ENCODE data around the gene GIN1.
"Not testable (repeated sequence)": the region's sequence is repeated elsewhere in the genome, so short reads cannot be mapped to it uniquely, and the experiment has no call there.

Gene GIN1, protein sequence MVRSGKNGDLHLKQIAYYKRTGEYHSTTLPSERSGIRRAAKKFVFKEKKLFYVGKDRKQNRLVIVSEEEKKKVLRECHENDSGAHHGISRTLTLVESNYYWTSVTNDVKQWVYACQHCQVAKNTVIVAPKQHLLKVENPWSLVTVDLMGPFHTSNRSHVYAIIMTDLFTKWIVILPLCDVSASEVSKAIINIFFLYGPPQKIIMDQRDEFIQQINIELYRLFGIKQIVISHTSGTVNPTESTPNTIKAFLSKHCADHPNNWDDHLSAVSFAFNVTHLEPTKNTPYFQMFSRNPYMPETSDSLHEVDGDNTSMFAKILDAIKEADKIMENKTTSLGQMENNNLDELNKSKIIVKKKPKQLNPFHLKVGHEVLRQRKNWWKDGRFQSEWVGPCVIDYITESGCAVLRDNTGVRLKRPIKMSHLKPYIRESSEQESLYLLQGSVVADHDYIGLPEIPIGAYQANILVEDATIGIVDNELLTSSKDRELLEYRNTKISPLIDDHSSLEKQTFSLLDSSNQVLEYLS

DNA sequence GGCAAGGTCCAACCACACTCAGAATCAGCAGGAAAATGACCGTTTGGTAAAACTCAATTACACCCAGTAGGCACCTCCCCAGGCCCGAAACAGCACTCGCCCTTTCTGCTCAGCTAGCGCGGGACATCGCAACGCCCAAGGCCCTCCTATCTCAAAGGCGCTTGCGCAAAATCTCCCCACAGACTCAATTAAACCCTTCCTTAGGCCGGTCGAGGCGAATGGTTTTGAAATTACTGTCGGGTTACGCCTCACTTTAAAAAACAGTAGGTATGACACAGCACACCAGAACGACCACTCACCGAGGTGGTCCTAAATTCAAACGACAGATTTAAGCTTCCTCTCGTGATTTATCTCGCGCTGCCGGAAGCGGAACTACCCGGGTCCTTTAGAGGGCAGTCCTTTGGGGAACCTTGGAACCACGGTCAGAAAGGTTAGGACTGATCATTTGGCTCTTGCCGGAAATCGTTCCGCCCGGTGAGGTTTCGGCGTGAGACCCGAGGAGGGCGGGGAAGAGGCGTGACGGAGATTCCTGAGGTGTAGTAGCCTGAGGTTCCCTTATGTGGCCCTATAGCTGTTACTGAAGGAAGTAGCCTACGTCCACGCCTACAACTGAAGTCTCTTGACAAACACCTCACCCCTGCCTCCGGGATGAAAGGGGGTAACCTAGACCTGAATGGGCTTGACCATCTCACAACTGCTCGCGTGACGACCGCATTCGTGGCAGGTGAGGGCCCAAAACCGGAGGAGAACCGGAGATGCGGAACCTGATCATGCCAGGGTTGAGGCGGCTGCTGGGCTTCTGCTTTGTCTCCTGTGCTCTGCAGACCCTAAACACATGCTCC, at the start of gene GIN1, which contains the start of gene PPIP5K2:
TSS of gene GIN1 (minus strand) at position 374 of the 842 bp plus-strand sequence. CDS start 11,431 bp downstream, outside the sequence.
TSS of gene PPIP5K2 (plus strand) at position 537 of the 842 bp plus-strand sequence. CDS start 9,289 bp downstream, outside the sequence.
- peak; percentile 99 for DNase-seq

DNA sequence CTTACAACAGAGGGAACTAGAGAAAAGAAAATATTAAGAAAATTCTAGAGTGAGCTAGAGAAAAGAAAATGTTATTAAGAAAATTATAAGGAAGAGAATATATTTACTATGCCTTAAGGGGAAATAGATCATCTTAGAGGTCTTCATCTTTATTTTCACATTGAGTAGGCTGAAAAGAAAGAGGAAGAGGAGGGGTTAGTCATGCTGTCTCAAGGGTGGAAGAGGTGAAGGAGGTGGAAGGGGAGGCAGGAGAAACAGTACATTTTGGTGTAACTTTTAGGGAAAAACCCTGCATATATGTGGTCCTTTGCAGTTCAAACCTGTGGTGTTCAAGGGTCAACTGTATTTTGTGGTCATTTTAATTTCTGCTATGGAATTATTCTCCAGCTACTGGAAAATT, 46.8 kb upstream of the GIN1 start:
- no peak for DNase-seq

DNA sequence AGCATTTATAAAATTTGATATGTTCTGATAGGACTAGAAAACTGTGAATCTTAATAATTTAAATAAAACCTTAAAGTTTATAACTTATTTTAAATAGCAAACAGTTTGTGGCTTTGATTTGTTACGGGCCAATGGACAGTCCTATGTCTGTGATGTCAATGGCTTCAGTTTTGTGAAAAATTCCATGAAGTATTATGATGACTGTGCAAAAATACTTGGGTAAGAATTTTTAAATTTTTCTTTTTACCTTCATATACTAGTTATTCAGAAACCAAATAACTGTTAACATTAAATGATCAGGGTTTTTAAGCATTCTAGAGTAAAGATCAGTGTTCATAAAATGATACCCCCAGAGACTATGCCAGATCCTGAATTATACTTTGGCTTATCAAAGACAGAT, 31.2 kb upstream of the GIN1 start:
- DNase-seq, result no peak

DNA sequence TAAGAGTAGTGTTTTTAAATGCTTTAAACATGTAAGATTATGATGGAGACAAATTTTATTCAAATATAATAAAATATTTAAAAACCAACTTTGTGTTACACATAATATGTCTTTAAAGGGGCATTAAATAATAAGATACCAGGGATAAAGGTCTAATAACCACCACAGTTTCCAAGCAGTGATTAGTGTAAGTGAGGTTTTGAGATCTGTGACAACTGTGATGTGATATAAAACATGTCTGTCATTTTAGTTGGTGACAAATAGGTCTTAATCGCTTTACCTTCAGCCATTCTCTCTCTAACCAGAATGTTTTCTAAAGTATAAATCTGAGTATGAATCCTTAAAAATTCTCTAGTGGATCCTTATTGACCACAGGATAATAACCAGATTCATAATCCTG, 28.3 kb upstream of the GIN1 start:
- DNase-seq, result no peak

DNA sequence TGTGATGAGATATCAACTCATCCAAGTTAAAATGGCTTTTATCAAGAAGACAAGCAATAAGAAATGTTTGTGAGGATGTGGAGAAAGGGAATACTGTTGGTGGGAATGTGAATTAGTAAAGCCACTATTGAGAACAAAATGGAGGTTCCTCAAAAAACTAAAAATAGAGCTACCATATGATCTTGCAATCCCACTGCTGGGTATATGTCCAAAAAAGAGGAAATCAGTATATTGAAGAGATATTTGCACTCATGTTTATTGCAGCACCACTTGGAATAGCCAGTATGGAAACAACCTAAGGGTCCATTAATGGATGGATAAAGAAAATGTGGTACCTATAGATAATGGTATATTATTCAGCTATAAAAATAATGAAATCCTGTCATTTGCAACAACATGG, 25.3 kb upstream of the GIN1 start:
- no peak for DNase-seq

DNA sequence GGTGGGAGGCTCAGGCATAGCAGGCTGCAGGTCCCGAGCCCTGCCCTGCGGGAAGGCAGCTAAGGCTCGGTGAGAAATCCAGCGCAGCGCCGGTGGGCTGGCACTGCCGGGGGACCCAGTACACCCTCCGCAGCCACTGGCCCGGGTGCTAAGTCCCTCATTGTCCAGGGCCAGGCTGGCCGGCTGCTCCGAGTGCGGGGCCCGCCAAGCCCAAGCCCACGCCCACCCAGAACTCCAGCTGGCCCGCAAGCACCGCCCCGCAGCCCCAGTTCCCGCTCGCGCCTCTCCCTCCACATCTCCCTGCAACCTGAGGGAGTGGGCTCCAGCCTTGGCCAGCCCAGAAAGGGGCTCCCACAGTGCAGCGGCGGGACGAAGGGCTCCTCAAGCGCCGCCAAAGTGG, 22.2 kb upstream of the GIN1 start:
- DNase-seq, result not testable (repeated sequence)

DNA sequence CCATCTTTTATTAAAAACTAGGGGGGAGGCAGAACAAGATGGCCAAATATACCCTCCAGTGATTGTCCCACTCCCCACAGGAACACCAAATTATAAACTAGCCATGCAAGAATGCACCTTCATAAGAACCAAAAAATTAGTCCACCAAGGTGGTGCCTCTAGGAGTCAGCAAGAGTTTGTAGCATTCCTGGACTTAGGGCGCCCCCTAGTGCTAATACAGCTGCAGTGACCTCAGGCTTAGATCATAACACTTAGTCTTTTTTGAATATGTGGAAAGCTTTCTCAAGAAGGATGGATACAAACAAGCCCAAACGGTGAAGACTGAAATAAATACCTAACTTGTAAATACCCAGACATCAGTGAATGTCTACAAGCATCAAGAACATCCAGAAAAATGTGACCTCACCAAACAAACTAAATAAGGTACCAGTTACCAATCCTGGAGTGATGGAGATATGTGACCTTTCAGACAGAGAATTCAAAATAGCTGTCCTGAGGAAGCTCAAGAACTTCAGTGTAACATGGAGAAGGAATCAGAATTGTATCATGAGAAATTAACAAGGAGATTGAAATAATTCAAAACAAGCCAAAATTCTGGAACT, 19.4 kb upstream of the GIN1 start:
- peak; percentile 81 to 83 for DNase-seq

DNA sequence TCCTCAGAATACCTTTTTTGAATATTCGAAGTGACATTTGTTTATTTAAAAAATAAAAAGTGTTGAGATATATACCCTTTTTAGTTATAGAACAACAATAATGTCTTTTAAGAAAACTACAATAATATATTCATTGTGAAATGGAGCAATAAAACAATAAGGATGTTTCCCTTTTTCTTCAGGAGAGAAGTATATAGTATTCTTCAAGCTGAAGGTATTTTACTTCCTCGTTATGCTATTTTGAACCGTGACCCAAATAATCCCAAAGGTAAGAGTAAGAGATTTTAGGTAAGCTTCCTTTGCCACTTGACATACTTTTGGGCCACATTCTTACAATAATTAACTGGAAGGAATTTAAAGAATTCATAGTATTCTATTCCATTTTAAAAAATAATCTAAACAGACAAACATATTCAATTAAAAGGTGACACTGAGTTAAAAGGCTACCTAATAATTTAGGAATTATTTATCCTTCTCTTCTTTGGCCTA, 18.3 kb upstream of the GIN1 start:
- DNase-seq, result no peak

DNA sequence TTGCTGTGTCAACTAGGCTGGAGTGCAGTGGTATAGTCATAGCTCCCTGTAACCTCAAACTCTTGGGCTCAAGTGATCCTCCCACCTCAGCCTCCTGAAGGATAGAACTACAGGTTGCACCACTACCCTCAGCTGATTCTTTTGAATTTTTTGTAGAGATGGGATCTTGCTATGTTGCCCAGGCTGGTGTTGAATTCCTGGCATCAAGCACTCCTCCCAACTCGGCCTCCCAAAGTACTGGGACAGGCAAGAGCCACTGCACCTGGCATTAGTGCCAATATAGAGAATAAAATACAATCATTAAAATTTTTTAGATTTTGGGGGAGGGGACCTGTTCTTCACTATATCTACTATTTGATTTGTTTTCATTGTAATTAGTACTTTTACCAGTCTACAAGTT, 15.5 kb upstream of the GIN1 start:
- DNase-seq, result no peak

DNA sequence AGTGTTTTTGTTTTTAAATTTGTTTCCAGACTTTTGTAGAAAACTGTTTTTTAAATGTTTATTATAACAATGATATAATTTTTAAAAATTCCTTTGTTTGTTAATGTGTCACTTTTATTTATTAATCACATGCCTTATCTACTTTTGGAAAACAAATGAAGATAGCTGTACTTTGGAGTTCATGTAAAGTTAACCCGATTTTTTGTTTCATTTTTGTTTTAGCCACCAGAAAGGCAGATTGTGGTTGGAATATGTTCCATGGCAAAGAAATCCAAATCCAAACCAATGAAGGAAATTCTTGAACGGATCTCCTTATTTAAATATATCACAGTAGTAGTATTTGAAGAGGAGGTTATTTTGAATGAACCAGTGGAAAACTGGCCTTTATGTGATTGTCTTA, 13.3 kb upstream of the GIN1 start:
- no peak for DNase-seq

DNA sequence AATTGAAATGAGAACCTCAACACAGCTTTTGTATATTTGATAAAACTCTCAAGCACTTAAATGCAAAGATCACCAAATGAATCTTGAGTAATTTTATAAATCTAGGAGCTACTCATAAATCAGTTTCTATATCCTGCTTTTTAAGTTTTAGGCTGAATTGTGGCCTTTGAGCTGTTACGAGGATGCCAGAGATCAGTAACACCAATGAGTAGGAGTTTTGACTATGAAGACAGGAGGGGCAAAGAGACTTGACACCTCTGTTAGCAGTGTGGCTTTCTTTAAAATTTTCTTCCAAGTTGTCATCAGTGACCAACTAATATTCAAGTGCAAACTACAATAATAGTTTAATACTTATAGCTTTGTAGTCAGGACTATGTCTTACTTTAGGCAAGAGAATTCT, 12.7 kb upstream of the GIN1 start:
- DNase-seq, result no peak

DNA sequence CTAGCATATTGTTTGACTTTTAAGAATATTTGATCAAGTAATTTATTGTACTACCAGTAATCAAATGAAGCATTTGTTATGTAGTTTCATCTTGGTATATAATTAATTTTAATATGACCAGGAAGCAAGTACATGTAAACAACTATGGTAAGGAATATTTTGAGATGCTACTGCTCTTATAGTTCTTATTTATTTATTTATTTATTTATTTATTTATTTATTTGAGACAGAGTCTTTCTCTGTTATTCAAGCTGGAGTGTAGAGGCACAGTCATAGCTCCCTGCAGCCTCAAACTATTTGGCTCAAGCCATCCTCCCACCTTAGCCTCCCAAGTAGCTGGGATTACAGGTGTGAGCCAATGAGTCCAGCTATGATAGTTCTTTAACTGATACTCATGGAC, 8.3 kb upstream of the GIN1 start:
- no peak for DNase-seq

DNA sequence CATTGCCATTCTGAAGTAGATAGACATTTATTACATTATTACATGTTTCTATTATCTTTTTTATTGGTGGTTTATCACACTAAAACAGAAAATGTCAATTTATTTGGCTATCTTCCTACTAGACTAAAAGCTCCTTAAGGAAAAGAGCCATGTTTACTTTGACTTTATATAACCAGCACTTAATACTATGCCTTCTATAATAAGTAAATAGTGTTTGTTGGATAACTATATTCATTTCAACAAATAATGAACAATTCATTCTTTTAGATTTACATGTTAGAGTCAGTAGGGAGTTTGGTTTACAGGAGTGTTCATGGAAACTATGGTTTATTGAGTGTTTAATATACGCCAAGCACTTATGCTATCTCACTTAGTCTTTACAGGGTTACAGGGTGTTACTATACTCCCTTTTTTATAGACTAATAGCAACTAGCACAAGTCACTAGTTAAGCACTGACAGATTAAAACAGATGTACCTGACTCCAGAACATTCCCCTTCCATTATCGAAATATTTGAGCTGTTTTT, 7.4 kb upstream of the GIN1 start:
- DNase-seq, result no peak

DNA sequence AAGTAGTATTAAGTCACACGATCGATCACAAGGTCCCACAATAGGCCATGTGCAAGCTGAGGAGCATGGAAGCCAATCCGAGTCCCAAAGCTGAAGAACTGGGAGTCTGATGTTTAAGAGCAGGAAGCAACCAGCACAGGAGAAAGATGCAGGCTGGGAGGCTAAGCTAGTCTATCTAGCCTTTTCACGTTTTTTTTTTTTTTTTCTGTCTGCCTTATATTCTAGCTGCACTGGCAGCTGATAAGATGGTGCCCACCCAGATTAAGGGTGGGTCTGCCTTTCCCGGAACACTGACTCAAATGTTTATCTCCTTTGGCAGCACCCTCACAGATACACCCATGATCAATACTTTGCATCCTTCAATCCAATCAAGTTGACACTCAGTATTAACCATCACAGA, 6.6 kb upstream of the GIN1 start:
- no peak for DNase-seq

DNA sequence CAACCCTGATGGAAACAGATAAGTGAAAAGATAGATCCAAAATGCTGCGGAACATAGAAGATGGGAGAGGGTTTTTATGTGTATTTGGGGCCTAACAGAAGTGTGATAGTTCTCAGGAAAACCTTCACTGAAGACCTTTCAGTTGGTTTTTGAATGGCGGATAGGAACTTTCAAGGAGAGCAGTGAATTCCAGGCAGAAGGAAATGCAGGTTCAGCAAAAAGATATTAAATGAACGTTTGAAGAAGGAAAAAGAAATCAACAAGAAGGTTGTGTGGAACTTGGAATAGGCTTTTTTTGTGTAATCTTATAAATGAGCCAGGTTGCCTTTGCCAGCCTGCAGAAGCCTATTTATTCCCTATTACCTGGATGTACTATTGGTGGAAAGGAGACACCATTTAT, 2.3 kb upstream of the GIN1 start:
- no peak for DNase-seq

DNA sequence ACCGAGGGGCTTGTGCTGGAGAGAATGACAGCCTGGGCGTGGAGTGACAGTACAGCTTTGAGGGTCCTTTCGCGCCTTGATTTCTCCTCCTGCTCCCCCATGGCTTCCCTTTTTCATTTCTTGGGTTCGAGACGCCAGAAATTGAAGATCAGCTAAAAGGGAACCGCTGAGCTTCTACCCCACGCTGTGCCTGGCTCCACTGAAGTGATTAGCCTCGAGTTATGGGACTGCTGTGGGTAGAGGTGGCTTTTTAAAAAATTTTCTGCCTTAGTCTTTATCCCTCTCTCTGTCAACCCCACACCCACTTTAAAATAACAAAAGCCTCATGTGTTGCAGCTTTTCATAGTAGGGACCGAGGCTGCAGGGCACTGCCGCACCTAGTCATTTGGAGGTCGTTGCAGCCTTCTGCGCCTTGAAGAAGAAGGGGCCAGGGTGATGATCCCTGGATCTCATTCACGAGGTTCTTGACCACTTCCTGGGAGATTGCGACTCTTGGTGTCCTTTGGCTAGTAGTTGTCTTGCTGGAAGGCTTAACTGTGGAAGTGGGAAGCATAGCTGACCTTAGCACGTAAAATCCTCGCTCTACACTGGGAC, 766 bp upstream of the GIN1 start:
- DNase-seq, result peak; percentile 20 to 32

DNA sequence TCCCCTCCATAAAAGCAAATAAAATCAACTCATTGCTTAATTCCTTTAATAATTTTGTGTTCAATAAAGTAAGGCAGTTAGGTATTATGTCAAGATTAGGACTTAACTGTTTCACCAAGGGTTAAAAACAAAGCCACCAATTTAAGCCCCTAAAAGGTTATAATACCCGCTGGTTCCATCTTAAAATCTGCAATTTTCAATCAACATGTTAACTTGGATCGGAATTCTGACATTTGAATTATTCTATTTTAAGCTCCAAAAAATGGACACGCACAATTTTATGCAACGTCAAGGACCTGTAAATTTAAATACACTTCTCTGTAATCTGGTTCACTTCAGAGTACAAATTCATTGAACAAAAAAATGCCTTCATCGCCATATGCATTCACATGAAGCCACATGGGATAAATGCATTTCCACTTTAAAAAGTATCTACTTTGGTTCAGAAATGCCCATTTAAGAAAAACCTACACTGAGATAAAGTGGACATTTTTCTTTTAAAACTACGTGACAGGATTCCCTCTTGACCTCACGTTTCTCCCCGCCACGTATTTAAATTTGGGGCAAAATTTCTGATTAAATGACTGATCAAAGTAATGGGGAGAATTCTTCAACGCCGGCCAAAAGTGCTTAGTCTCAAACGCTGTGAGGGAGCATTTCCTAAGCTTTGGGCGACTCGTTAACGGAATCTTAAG, 721 bp downstream of the GIN1 start:
- no peak for DNase-seq

DNA sequence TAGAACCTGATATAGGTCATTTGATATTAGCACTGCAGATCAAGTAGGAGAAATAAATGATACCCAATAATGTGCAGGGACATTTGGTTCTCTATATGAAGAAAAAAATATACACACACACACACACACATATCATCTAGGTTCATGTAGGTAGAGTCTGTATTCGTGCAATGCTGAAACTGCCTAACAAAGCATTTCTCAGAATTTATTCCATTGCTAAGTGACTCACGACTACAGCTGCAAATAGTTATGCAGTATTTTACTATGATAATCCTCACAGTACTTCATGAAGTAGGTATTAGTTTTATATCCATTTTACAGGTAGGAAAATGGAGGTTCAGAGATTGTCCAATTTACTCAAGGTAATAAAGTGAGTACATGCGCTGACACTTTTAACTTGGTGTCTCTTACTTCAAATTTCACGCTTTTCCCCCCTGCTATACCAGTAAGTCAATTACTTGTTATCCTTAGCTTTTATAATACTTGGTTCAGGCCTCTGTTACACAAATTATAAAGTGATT, 2.4 kb downstream of the GIN1 start:
- DNase-seq, result no peak

DNA sequence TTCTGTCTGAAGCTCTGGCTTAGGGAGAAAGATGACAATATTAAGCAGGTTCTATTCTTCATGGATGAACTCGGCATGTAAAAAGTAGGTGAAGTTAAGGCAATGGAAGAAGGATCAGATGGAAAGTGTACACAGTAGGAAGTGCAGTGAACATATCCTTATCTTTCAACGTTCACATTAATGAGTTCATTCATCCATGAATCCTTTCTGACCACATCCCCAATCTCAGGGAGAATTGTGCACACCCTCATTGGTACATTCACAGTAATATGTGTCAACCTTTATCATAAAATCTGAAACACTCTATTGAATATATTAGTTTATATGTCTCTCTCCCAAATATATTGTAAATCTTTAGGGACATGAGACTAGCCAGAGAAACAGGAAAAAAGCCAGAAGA, 5.5 kb downstream of the GIN1 start:
- no peak for DNase-seq

DNA sequence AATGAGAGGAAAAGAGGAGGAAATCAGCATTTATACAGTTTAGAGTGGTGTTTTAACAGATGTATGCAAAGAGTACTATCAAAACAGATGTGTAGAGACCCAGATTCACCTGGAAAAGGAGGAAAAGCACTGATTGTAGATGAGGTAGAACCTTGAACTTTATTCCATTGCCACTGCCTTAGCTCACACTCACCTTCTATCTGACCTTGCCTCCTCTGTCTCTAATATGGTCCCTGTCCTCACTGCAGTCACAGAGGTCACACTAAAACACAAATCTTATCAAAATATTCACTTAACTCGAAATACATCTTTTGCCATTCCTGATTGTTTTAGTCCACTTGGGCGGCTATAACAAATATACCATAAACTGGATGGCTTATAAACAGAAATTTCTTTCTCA, 7.0 kb downstream of the GIN1 start:
- DNase-seq, result no peak

DNA sequence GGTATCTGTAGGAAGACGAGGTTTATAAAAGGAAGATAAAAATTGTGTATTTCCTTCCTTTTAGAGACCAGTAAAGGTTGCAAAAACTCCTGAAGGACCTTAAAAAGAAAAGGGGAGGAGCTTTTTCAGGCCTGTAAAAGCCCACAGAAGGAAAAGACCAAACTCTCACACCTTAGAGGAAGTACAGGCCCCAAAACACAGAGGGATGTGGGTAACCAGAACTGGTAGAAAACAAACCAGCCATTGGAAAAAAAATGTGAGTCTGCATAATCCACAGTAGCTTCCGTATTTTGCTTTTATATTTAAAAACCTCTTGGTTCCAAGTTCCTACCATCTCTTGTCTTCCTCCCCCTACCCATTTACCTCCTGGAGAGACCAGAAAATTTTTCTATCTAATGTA, 8.5 kb downstream of the GIN1 start:
- no peak for DNase-seq

DNA sequence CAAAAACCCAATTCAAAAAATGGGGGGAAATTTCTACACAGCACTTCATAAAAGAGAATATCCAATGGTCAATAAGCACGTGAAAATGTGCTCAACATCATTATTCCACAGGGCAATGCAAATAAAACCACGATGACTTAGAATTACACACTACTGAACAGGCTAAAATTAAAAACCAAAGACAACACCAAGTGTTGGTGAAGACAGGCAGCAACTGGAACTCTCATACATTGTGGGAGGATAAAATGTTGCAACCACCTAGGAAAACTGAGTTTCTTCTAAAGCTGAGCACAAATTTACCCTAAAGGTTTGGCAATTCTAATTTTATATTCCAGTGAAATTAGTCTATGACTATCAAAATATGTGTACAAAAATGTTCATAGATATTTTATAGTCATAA, 9.5 kb downstream of the GIN1 start:
- no peak for DNase-seq
